T1000 (cell line): ENCODE data around the gene LEFTY1.
A peak's percentile ranks its signal among the peaks of the same experiment; 100 is the strongest.
"Not testable (repeated sequence)": the region's sequence is repeated elsewhere in the genome, so short reads cannot be mapped to it uniquely, and the experiment has no call there.

ENCODE experiments used
- DNase-seq: peaks from one replicate; lab custom pipeline; 2025; ENCODE audit warnings: mixed read lengths; lab: John Stamatoyannopoulos, UW

LEFTY1 gene

GRCh38 chr1:225888898-225889601 is at the start of gene LEFTY1:
Gene LEFTY1, minus strand, starts transcription at chr1:225889146. Its CDS starts 80 bp downstream, at chr1:225889066.
- no peak for DNase-seq

GRCh38 chr1:225937048-225937968 is 48.4 kb upstream of the LEFTY1 start:
- no peak for DNase-seq

- no peak for DNase-seq
Measured at GRCh38 chr1:225936523-225936922, 47.6 kb upstream of the LEFTY1 start.

- DNase-seq = not testable (repeated sequence)
Measured at GRCh38 chr1:225936086-225936485, 47.1 kb upstream of the LEFTY1 start.

GRCh38 chr1:225934711-225935110 is 45.8 kb upstream of the LEFTY1 start:
- no peak for DNase-seq

- DNase-seq = no peak
Measured at GRCh38 chr1:225933072-225933471, 44.1 kb upstream of the LEFTY1 start.

- no peak for DNase-seq
Measured at GRCh38 chr1:225931270-225932136, 42.6 kb upstream of the LEFTY1 start.

GRCh38 chr1:225930566-225930965 is 41.6 kb upstream of the LEFTY1 start:
- DNase-seq = no peak

- not testable (repeated sequence) for DNase-seq
Measured at GRCh38 chr1:225929462-225929861, 40.5 kb upstream of the LEFTY1 start.

- DNase-seq = no peak
Measured at GRCh38 chr1:225928186-225929175, 39.5 kb upstream of the LEFTY1 start.

- no peak for DNase-seq
Measured at GRCh38 chr1:225926551-225927113, 37.7 kb upstream of the LEFTY1 start.

- peak; percentile 95 for DNase-seq
Measured at GRCh38 chr1:225923692-225924555, 35.0 kb upstream of the LEFTY1 start, which contains the start of gene PYCR2. Gene PYCR2, minus strand, starts transcription at chr1:225924250. Its CDS starts 140 bp downstream, at chr1:225924110.

- no peak for DNase-seq
Measured at GRCh38 chr1:225923381-225923691, 34.4 kb upstream of the LEFTY1 start.

GRCh38 chr1:225921734-225922709 is 33.1 kb upstream of the LEFTY1 start:
- DNase-seq = no peak

GRCh38 chr1:225919906-225920305 is 31.0 kb upstream of the LEFTY1 start:
- peak; percentile 30 for DNase-seq

GRCh38 chr1:225918280-225918679 is 29.3 kb upstream of the LEFTY1 start:
- DNase-seq = no peak

GRCh38 chr1:225917536-225917935 is 28.6 kb upstream of the LEFTY1 start:
- DNase-seq = no peak

- DNase-seq = no peak
Measured at GRCh38 chr1:225917101-225917500, 28.2 kb upstream of the LEFTY1 start.
